BLaER1 treated with 17β-estradiol and CSF1 and Interleukin-3, amounts not matched to agents 10 nM and 100 nM (cell line): ENCODE data around the gene UBE2C.
"Not testable (repeated sequence)": the region's sequence is repeated elsewhere in the genome, so short reads cannot be mapped to it uniquely, and the experiment has no call there.

Experiments
- H3K27ac ChIP-seq, 11 experiments: shearing (Covaris generic); formaldehyde crosslinking; 2 replicates each; pipeline ENCODE4 v1.8.1; 2022
- H3K27me3 ChIP-seq, 11 experiments: shearing (Covaris generic); formaldehyde crosslinking; 2 replicates each; pipeline ENCODE4 v1.8.1; 2022
- H3K36me3 ChIP-seq, 11 experiments: shearing (Covaris generic); formaldehyde crosslinking; 2 replicates each; pipeline ENCODE4 v1.8.1; 2022
- H3K4me1 ChIP-seq, 10 experiments: shearing (Covaris generic); formaldehyde crosslinking; 2 replicates each; pipeline ENCODE4 v1.8.1; 2022
- H3K4me2 ChIP-seq, 11 experiments: shearing (Covaris generic); formaldehyde crosslinking; 2 replicates each; pipeline ENCODE4 v1.8.1; 2022
- H3K4me3 ChIP-seq, 10 experiments: shearing (Covaris generic); formaldehyde crosslinking; 2 replicates each; pipeline ENCODE4 v1.8.1; 2022
- H3K9ac ChIP-seq, 11 experiments: shearing (Covaris generic); formaldehyde crosslinking; 2 replicates each; pipeline ENCODE4 v1.8.1; 2022
- H3K9me3 ChIP-seq, 11 experiments: shearing (Covaris generic); formaldehyde crosslinking; replicated peaks in 1 of 11; 2 replicates each; pipeline ENCODE4 v1.8.1; 2022
- H4K20me1 ChIP-seq, 11 experiments: shearing (Covaris generic); formaldehyde crosslinking; 2 replicates each; pipeline ENCODE4 v1.8.1; 2022
- Cebpa-rat ChIP-seq, 11 experiments: shearing (Covaris generic); IDR thresholded peaks; 2 replicates each; pipeline ENCODE4 v1.8.1; 2022

UBE2C gene

GRCh38 chr20:45823949-45824835 is 11.7 kb downstream of the UBE2C start:
- Histone ChIP-seq H3K4me1 (peaks cover 6 to 21% (median 15%) of the 10 kb centered on the region in 10 experiments; a peak in 19 of 20 replicates), H4K20me1 (peaks cover 0 to 16% (median 0%) of the 10 kb centered on the region in 11 experiments; a peak in 4 of 22 replicates), H3K4me3 (0 out of 20 replicates have a peak overlapping the region, but pooled peaks of 1 of the 10 experiments have one; percentile 24), H3K9ac (no peak overlapping the region), H3K27me3 (peaks cover 29 to 53% (median 45%) of the 10 kb centered on the region in 11 experiments), H3K27ac (no peak overlapping the region), H3K9me3 (no peaks in the 10 kb centered on the region), H3K36me3 (no peaks in the 10 kb centered on the region), H3K4me2 (peak overlapping the region; percentile 22 to 80 (median 50); a peak in 20 of 22 replicates)
- no peak for TF ChIP-seq Cebpa-rat (IDR thresholded peaks at IDR 0.05)

DNA sequence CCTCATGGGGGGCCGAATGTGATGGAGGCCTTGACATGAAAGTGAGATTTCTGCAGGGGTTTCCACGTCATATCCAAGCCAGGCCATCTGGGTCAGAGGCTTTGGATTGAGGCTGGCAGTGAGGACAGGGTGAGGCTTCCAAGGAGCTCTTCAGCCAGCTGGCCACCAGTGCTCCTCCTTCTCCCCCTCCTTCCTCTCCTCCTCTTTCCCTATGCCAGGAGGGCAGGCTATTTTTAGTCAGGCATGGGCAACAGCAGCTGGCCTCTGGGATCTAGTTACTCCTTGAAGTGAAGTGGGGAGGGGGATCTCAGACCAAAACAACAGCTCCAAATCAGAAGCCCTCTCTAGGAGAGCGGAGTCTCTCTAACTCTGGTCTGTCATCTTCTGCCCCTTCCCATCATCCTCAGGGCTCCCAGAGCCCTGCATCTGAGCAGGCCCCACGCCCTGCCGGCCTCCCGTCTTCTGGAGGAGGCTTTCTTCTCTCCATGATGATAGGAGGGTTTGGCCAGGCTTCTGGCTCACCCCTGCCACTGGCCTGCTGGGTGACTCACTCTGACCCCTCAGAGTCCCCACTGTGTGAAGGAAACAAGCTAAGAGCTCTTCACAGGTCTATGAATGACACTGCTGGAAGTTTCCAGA is 14.1 kb downstream of the UBE2C start:
- no peak overlapping the region for H3K4me3 ChIP-seq
- no peak for TF ChIP-seq Cebpa-rat (IDR thresholded peaks at IDR 0.05)
- peaks cover 6 to 20% (median 16%) of the 10 kb centered on the region in 10 experiments; a peak in 19 of 20 replicates for H3K4me1 ChIP-seq
- H4K20me1 ChIP-seq, result peaks cover 0 to 16% (median 0%) of the 10 kb centered on the region in 11 experiments; a peak in 4 of 22 replicates
- H3K27ac ChIP-seq, result no peak overlapping the region
- no peak overlapping the region for H3K4me2 ChIP-seq
- no peaks in the 10 kb centered on the region for H3K9me3 ChIP-seq
- H3K27me3 ChIP-seq, result peaks cover 29 to 49% (median 40%) of the 10 kb centered on the region in 11 experiments
- H3K36me3 ChIP-seq, result no peaks in the 10 kb centered on the region
- no peak overlapping the region for H3K9ac ChIP-seq

GRCh38 chr20:45827030-45827652 is 14.7 kb downstream of the UBE2C start, which contains the start of gene TNNC2:
Gene TNNC2, minus strand, starts transcription at chr20:45827312. Its CDS starts 64 bp downstream, at chr20:45827248.
- Histone ChIP-seq H3K4me1 (peaks cover 6 to 27% (median 17%) of the 10 kb centered on the region in 10 experiments; a peak in 19 of 20 replicates), H3K27ac (no peak within 1 kb of the TSS), H4K20me1 (peaks cover 0 to 16% (median 0%) of the 10 kb centered on the region in 11 experiments; a peak in 4 of 22 replicates), H3K9me3 (no peaks in the 10 kb centered on the region), H3K4me3 (no peak within 1 kb of the TSS), H3K9ac (no peak within 1 kb of the TSS), H3K27me3 (peaks cover 24 to 43% (median 34%) of the 10 kb centered on the region in 11 experiments), H3K36me3 (no peaks in the 10 kb centered on the region), H3K4me2 (no peak within 1 kb of the TSS)
- TF ChIP-seq Cebpa-rat (IDR thresholded peaks at IDR 0.05), result no peak

DNA sequence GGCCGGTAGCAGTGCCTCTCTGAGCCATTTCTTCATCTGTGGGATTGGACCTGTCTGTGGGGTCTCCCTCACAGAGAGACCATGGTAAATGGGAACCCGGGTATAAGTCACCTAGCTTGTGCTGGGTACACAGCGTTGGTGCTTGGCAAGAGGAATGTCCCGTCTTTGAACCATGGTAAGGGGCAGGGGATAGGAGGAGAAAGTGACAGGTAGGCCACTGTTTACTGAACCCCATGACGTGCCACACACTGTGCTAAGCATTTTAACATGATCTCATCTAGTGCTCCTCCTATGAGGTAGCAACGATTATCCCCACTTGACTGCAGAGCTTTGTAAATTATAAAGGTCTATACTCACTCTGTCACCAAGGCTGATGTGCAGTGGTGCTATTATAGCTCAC is 15.3 kb downstream of the UBE2C start:
- H4K20me1 ChIP-seq, result peaks cover 0 to 13% (median 0%) of the 10 kb centered on the region in 11 experiments; a peak in 4 of 22 replicates
- no peaks in the 10 kb centered on the region for H3K36me3 ChIP-seq
- TF ChIP-seq Cebpa-rat (IDR thresholded peaks at IDR 0.05), result no peak
- no peaks in the 10 kb centered on the region for H3K9me3 ChIP-seq
- H3K27me3 ChIP-seq, result peaks cover 18 to 42% (median 32%) of the 10 kb centered on the region in 11 experiments
- H3K9ac ChIP-seq, result no peak overlapping the region
- no peak overlapping the region for H3K4me2 ChIP-seq
- no peak overlapping the region for H3K4me3 ChIP-seq
- H3K27ac ChIP-seq, result no peak overlapping the region
- H3K4me1 ChIP-seq, result peaks cover 6 to 29% (median 16%) of the 10 kb centered on the region in 10 experiments; a peak in 19 of 20 replicates

DNA sequence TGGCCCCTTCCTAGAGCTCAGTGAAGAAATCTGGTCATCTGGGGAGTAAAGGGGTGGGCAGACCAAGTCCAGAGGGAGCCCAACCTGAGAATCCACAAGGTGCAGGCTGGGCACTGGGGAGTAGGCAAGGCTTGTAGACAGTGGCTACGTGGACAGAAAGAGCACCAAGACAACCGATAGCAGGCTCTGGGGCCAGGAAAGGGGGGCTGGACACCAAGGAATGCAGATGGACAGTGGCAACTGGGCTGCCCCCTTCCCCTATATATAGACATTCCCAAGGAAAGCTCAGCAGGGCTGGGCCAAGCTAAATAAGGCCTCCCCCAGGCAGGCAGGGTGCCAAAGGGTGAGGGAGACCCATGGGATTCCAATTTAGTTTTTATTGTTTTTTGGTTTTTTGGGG is 16.1 kb downstream of the UBE2C start:
- no peak for TF ChIP-seq Cebpa-rat (IDR thresholded peaks at IDR 0.05)
- H3K4me1 ChIP-seq, result peaks cover 11 to 31% (median 15%) of the 10 kb centered on the region in 10 experiments; a peak in 19 of 20 replicates

GRCh38 chr20:45829673-45830106 is 17.2 kb downstream of the UBE2C start:
- Histone ChIP-seq H3K4me1 (peaks cover 11 to 35% (median 16%) of the 10 kb centered on the region in 10 experiments), H3K27me3 (peaks cover 0 to 42% (median 30%) of the 10 kb centered on the region in 11 experiments; a peak in 19 of 22 replicates)
- not testable (repeated sequence) for H3K4me3 ChIP-seq, H3K36me3 ChIP-seq, H3K9ac ChIP-seq, H3K4me2 ChIP-seq, H3K27ac ChIP-seq, H3K9me3 ChIP-seq, H4K20me1 ChIP-seq

More for the DNA sequence above, 16.1 kb downstream of the UBE2C start:
- no peak overlapping the region for H3K4me3 ChIP-seq
- H3K9ac ChIP-seq, result no peak overlapping the region
- H4K20me1 ChIP-seq, result peaks cover 0 to 6% (median 0%) of the 10 kb centered on the region in 11 experiments; a peak in 2 of 22 replicates
- H3K27ac ChIP-seq, result no peak overlapping the region
- H3K27me3 ChIP-seq, result peaks cover 9 to 42% (median 32%) of the 10 kb centered on the region in 11 experiments
- no peaks in the 10 kb centered on the region for H3K36me3 ChIP-seq
- no peak overlapping the region for H3K4me2 ChIP-seq
- no peaks in the 10 kb centered on the region for H3K9me3 ChIP-seq

DNA sequence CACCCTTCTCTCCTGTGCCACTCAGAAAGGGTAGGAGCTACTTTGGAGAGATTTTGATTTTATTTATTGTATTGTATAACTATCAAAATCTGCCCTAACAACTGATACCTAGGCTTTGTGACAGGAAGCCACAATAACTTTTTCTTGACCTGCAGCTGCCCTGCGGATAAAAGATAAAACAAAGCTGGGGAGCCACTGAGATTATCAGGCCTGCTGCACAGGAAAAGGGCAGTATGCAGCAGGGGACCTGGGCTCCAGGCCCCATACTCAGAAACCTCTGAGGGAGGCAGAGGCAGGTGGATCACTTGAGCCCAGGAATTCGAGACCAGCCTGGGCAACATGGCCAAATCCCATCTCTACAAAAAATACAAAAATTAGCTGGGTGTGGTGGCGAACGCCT is 20.2 kb downstream of the UBE2C start:
- H3K9me3 ChIP-seq, result no peaks in the 10 kb centered on the region
- H3K9ac ChIP-seq, result peak overlapping the region in 2 of 11 experiments; percentile 73 to 78; a peak in 1 of 22 replicates
- peaks cover 0 to 31% (median 24%) of the 10 kb centered on the region in 11 experiments; a peak in 19 of 22 replicates for H3K27me3 ChIP-seq
- peaks cover 11 to 51% (median 16%) of the 10 kb centered on the region in 10 experiments for H3K4me1 ChIP-seq
- H3K4me3 ChIP-seq, result no peak overlapping the region
- 0 out of 22 replicates have a peak, but pooled peaks cover 0 to 4% (median 0%) of the 10 kb centered on the region in 11 experiments for H4K20me1 ChIP-seq
- peak overlapping the region in 1 of 11 experiments; percentile 74; a peak in 1 of 22 replicates for H3K27ac ChIP-seq
- TF ChIP-seq Cebpa-rat (IDR thresholded peaks at IDR 0.05), result no peak
- H3K4me2 ChIP-seq, result peak overlapping the region in 7 of 11 experiments; percentile 88 to 99 (median 98); a peak in 9 of 22 replicates
- no peaks in the 10 kb centered on the region for H3K36me3 ChIP-seq
